GM19238 (cell line): Measurements from ENCODE around the gene HAND2.

Experiments
- DNase-seq: peaks from one replicate; pipeline ENCODE4 v3.0.0; 2011; ENCODE audit warnings: low spot score; ENCODE audit not compliant: insufficient read length

Gene HAND2

GRCh38 chr4:173478201-173478912 lies 51.7 kb downstream of the HAND2 start:
- DNase-seq, result no peak

GRCh38 chr4:173477016-173477415 lies 53.0 kb downstream of the HAND2 start:
- no peak for DNase-seq
